ENCODE measurements around the gene CDKL1. TPM values are rescaled to one million over a fixed set of nuclear protein-coding genes. Genes with fewer than 3 reads are reported as not detected.

Gene CDKL1
- total and polyA plus RNA-seq, 2 of the 13 experiments (the other 11 are each of a cell fraction or from before 2014, with no cell fraction given) = 4.4 to 5.1 TPM

DNA sequence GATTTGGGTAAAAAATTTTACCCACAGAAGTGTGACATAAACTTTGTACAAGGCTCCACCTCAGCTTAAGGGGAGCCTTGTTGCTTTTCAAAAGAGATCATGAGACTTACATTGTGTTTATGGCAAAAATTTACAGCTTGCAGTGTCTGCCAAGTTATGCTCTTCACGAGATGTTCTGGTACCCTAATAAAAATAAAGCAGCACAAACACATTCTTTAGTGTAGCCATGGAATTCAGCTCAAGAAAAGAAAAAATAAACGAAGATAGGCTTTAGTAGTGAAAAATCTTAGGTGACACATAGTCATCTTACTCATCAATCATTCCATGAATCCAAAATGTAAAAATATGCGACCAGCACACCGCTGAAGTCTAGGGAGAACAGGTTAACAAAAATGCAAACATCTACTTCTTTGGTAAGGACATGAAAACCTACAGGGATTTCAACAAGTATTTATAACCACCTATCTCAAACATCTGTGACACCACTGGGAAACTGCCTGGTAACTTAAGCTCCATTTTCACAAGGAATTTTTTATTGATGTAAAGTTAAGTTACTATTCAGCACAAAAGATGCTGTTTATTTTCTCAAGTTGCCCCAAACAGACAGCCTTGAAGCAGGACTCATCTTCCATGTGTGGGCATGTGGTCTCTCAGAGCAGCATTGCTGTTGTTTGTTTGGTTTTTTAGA is 51.7 kb downstream of the CDKL1 start (continued):
- TF ChIP-seq, protein P1, sequence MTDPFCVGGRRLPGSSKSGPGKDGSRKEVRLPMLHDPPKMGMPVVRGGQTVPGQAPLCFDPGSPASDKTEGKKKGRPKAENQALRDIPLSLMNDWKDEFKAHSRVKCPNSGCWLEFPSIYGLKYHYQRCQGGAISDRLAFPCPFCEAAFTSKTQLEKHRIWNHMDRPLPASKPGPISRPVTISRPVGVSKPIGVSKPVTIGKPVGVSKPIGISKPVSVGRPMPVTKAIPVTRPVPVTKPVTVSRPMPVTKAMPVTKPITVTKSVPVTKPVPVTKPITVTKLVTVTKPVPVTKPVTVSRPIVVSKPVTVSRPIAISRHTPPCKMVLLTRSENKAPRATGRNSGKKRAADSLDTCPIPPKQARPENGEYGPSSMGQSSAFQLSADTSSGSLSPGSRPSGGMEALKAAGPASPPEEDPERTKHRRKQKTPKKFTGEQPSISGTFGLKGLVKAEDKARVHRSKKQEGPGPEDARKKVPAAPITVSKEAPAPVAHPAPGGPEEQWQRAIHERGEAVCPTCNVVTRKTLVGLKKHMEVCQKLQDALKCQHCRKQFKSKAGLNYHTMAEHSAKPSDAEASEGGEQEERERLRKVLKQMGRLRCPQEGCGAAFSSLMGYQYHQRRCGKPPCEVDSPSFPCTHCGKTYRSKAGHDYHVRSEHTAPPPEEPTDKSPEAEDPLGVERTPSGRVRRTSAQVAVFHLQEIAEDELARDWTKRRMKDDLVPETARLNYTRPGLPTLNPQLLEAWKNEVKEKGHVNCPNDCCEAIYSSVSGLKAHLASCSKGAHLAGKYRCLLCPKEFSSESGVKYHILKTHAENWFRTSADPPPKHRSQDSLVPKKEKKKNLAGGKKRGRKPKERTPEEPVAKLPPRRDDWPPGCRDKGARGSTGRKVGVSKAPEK (CRISPR knock-in tag; IDR thresholded peaks at IDR 0.05; ENCODE audit: borderline replicate concordance) = no peak
- TF ChIP-seq NONO (IDR thresholded peaks at IDR 0.05) (no peak), NONO (CRISPR knock-in tag; conservative IDR thresholded peaks at IDR 0.05) (no peak), YEATS4 (CRISPR knock-in tag; IDR thresholded peaks at IDR 0.05; ENCODE audit: borderline replicate concordance) (no peak), MYNN (CRISPR knock-in tag; IDR thresholded peaks at IDR 0.05; ENCODE audit: low read depth) (no peak), ZNF891 (CRISPR knock-in tag; IDR thresholded peaks at IDR 0.05) (no peak), IKZF1 (IDR thresholded peaks at IDR 0.05) (no peak), CREB1 (IDR thresholded peaks at IDR 0.05) (no peak), CREB1 (CRISPR knock-in tag; IDR thresholded peaks at IDR 0.05) (no peak), HMG20B (CRISPR knock-in tag; conservative IDR thresholded peaks at IDR 0.05) (no peak)
- TF ChIP-seq, protein P2, sequence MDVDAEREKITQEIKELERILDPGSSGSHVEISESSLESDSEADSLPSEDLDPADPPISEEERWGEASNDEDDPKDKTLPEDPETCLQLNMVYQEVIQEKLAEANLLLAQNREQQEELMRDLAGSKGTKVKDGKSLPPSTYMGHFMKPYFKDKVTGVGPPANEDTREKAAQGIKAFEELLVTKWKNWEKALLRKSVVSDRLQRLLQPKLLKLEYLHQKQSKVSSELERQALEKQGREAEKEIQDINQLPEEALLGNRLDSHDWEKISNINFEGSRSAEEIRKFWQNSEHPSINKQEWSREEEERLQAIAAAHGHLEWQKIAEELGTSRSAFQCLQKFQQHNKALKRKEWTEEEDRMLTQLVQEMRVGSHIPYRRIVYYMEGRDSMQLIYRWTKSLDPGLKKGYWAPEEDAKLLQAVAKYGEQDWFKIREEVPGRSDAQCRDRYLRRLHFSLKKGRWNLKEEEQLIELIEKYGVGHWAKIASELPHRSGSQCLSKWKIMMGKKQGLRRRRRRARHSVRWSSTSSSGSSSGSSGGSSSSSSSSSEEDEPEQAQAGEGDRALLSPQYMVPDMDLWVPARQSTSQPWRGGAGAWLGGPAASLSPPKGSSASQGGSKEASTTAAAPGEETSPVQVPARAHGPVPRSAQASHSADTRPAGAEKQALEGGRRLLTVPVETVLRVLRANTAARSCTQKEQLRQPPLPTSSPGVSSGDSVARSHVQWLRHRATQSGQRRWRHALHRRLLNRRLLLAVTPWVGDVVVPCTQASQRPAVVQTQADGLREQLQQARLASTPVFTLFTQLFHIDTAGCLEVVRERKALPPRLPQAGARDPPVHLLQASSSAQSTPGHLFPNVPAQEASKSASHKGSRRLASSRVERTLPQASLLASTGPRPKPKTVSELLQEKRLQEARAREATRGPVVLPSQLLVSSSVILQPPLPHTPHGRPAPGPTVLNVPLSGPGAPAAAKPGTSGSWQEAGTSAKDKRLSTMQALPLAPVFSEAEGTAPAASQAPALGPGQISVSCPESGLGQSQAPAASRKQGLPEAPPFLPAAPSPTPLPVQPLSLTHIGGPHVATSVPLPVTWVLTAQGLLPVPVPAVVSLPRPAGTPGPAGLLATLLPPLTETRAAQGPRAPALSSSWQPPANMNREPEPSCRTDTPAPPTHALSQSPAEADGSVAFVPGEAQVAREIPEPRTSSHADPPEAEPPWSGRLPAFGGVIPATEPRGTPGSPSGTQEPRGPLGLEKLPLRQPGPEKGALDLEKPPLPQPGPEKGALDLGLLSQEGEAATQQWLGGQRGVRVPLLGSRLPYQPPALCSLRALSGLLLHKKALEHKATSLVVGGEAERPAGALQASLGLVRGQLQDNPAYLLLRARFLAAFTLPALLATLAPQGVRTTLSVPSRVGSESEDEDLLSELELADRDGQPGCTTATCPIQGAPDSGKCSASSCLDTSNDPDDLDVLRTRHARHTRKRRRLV (CRISPR knock-in tag; IDR thresholded peaks at IDR 0.05) = no peak
